GM19238 (cell line): ENCODE measurements around the gene SKIL.

Source experiments
- DNase-seq: peaks from one replicate; pipeline ENCODE4 v3.0.0; 2011; ENCODE audit warnings: low spot score; ENCODE audit not compliant: insufficient read length

Gene SKIL

GRCh38 chr3:170432416-170432815 is 74.9 kb downstream of the SKIL start:
- no peak for DNase-seq

GRCh38 chr3:170436697-170437096 is 79.2 kb downstream of the SKIL start:
- no peak for DNase-seq

DNA sequence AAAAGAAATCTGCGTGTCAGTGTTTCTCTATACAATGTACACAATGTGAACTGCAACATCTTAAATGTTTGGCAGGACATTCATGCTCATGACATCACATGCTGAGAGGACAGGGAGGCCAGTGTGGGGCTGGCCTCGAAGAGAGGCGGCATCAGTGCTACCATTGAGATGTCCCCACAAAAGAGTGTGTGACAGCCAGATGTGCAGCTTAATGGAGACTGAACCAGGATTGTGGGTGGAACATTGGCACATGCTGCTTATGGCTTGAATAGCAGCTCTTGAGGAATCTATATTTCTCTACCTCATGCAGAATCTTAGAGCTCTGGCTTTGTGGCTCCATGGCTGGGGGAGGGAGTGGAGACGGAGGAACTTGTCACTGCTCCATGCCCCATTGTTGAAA is 79.7 kb downstream of the SKIL start:
- no peak for DNase-seq

GRCh38 chr3:170437696-170438407 is 80.3 kb downstream of the SKIL start:
- DNase-seq: no peak

DNA sequence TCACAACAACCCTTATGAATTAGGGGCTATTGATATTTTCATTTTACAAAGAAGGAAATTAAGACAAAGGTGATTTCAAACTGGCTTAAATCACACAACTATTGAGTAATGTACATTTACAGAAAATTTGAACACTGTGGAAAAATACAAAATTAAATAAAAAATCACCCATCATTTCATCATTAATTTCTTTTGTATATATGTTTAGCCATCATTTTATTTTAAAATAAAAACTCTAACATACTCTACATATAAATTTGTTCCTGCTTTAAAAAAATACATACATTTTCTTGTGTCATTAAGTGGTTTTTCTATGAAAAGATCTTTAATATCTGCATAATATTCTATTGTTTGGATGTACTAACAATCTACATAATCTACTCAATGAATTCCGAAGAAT is 81.3 kb downstream of the SKIL start:
- DNase-seq: no peak

DNA sequence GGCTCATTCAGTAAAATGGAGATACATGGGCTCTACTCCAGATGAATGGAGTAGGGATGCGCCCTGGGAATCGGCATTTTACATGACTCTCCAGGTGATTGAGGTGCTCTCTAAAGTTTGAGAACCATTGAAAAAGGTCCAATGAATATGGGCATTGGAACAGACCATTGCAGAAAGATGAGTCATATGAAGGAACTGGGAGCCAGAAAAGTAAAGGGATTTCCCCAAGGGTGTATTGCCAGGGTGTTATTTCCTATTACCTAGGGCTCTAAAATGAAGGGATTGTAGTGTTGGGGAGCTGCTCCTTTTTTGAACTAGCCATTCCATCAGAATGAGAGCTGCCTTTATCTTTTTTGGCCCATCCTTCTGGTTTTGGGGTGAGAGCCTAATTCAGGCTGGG is 82.8 kb downstream of the SKIL start:
- no peak for DNase-seq

- DNase-seq: no peak
These were observed 83.9 kb downstream of the SKIL start for GRCh38 chr3:170441412-170441811.

DNA sequence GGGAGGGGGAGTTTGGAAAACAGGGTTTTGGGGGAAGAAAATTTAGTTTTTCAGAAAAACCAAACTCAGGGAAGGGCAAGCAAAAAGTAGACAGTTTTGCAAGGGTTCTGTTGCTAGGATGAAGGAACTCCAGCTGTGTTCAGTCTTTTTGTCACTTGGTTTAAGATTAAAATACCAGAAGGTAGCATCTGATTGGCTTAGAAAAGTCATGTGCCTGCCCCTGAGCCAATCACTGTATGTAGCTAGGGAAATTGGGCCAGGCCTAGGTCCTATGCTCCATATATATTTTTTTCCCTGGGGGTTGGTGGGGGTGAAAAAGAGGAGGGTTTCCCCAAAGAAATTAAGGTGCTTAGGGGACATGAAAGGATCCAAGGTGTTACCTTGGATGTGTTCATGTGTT is 85.4 kb downstream of the SKIL start:
- DNase-seq: no peak

DNA sequence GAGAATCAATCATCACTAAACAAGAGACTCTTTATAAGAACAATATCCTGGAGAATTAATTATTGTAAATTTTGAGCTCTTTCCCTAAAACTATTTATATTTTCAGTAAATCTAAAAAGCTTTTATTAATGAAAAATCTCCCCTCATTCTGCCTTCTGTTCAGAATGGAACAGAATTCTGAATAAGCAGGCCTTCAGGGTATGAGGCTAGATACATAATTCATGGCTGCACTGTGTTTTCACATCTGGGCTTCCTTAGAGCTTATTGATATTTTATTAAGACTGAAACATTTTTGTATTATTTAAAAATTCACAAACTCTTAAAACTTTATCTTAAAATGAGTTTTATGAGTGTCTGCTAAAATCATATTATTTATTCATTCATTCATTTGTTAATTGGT is 85.9 kb downstream of the SKIL start:
- no peak for DNase-seq
